HG02938 (cell line): ENCODE data around the gene ANKFY1.

Experiments used
- ATAC-seq: cut with Tn5 transposase; IDR thresholded peaks from one replicate; pipeline ENCODE4 v1.9.1; 2021; ENCODE audit warnings: mild to moderate bottlenecking, moderate library complexity; ENCODE audit not compliant: unreplicated experiment

The ANKFY1 gene

GRCh38 chr17:4182043-4182442 is 81.7 kb downstream of the ANKFY1 start:
- no peak for ATAC-seq

- no peak for ATAC-seq
These were observed 83.0 kb downstream of the ANKFY1 start for GRCh38 chr17:4180791-4181190.

- ATAC-seq: no peak
These were observed 84.7 kb downstream of the ANKFY1 start for GRCh38 chr17:4179071-4179470.

- no peak for ATAC-seq
These were observed 85.1 kb downstream of the ANKFY1 start for GRCh38 chr17:4178651-4179050.

GRCh38 chr17:4177806-4178205 is 86.0 kb downstream of the ANKFY1 start:
- no peak for ATAC-seq

- no peak for ATAC-seq
These were observed 86.8 kb downstream of the ANKFY1 start for GRCh38 chr17:4176808-4177472.

GRCh38 chr17:4175921-4176807 is 87.6 kb downstream of the ANKFY1 start:
- no peak for ATAC-seq

- ATAC-seq: no peak
These were observed 89.2 kb downstream of the ANKFY1 start for GRCh38 chr17:4174556-4174955.

GRCh38 chr17:4173781-4174180 is 90.0 kb downstream of the ANKFY1 start:
- ATAC-seq: no peak

- ATAC-seq: no peak
These were observed 91.4 kb downstream of the ANKFY1 start for GRCh38 chr17:4172356-4172755.

GRCh38 chr17:4170639-4171280 is 93.0 kb downstream of the ANKFY1 start:
- no peak for ATAC-seq

GRCh38 chr17:4167786-4168185 is 96.0 kb downstream of the ANKFY1 start:
- no peak for ATAC-seq

- no peak for ATAC-seq
These were observed 97.4 kb downstream of the ANKFY1 start for GRCh38 chr17:4166419-4166818.

- ATAC-seq: no peak
These were observed 98.3 kb downstream of the ANKFY1 start for GRCh38 chr17:4165301-4166010.

GRCh38 chr17:4163951-4164350 is 99.8 kb downstream of the ANKFY1 start:
- ATAC-seq: no peak

- no peak for ATAC-seq
These were observed 100.9 kb downstream of the ANKFY1 start for GRCh38 chr17:4162775-4163466.

- no peak for ATAC-seq
These were observed 101.5 kb downstream of the ANKFY1 start for GRCh38 chr17:4162321-4162720.

GRCh38 chr17:4161967-4162305 is 101.8 kb downstream of the ANKFY1 start:
- ATAC-seq: no peak

- no peak for ATAC-seq
These were observed 102.4 kb downstream of the ANKFY1 start for GRCh38 chr17:4161192-4161966.

GRCh38 chr17:4160294-4160859 is 103.4 kb downstream of the ANKFY1 start:
- no peak for ATAC-seq
